Activated T-helper 9 cell treated with anti-CD3 and anti-CD28 coated beads, Interleukin-2, amount 50 U/mL, for 16 hours (primary cell): ENCODE measurements around the gene ACE2.

Experiments used
- DNase-seq: peaks from one replicate; pipeline ENCODE4 v3.0.0-alpha.2; 2020; ENCODE audit warnings: low read depth

ACE2 gene

GRCh38 chrX:15574017-15574416 lies 26.7 kb downstream of the ACE2 start:
- DNase-seq, result no peak

- DNase-seq, result no peak
These were observed 30.6 kb downstream of the ACE2 start for GRCh38 chrX:15570145-15570544.

DNA sequence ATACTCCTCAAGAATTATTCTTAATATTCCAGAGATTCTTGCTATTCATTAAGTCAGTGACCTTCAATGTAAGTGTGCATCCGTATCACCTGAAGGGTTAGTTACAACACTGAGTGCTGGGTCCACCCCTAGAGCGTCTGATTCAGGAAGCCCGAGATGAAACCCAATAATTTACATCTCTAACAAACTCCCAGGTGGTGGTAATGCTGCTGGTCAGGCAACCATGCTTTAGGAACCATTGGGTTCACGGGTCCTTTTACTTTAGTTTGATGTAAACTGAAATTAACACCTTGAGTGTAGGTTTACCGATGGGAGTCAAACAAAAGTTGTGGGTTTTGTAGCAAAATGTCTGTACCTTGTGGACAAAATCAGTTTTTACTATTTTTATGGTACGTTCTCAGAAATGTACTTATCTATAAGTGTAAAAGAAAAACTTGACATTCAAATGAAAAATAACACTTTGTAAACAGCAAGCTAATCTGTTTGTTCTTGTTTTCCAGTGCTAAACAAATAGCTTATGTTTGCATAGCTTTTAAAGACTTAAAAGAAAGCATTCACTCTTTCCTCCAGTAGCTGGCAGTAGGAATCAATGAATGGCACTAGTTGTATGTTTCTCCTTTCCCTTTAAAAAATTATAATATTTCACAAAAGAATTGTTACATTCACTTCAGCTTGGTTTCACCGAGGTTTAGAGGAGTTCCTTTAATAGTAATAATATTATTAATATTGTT lies 32.7 kb downstream of the ACE2 start:
- no peak for DNase-seq

DNA sequence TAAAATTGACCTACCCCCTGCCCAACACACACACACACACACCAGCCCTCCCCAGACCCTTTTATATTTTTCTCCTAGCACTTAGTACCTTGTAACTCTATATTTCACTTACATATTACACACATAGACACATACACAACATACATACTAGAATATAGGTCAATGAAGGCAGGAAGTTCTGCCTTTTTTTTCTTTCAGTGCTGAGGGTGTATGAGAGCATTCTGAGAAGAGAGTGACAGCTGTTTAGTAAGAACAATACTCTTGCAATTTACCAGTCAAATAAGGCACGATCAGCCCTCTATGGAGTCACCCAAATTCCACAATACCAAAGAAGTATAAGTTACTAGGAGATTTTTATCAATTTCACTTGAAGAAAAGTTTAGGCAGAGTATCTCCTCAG lies 33.5 kb downstream of the ACE2 start:
- no peak for DNase-seq

DNA sequence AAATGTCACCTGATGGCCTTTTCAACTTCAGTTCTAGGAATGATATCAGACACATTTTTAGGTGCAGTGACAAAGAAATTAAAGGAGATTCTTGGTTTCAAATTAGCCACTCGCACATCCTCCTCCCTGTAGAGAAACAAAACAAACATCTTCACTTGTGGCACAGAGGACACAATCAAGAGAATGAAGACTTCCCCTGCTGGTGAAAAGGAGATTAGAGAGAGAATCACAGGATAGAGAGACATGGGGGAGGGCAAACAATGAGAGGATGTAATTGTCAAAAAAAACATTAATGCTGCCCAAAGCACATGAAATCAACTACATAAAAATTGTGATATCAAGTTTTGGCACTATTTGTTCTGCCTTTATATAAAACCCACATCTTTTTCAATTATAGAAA lies 34.5 kb downstream of the ACE2 start:
- no peak for DNase-seq

DNA sequence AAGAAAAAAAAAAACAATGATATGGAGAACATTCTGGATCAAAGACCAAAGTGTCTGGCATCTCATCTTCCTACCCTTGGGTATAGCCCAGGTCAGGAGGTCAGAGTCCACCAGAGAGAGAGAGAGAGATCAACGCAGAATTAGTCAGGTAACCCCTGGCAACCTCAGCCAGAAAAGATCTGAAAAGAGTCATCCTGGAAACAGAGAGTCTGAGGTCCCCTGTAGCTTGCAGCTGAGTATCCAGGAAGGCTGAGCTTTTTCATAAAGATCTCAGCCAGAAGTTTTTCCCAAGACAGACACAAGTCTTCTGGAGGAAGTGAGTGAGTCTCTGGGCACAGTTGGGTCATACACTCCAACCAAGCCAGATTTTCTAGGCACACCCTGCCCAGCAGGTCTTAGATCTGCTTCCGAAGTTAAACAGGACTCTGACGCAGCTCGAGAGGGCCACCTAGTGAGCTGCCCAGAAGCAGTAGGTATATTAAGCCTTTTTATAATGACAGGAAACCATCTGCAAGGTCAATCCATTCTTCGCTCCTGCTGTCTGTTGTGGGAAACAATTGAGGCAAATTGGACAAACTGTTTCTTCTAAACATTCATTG lies 35.7 kb downstream of the ACE2 start:
- no peak for DNase-seq

DNA sequence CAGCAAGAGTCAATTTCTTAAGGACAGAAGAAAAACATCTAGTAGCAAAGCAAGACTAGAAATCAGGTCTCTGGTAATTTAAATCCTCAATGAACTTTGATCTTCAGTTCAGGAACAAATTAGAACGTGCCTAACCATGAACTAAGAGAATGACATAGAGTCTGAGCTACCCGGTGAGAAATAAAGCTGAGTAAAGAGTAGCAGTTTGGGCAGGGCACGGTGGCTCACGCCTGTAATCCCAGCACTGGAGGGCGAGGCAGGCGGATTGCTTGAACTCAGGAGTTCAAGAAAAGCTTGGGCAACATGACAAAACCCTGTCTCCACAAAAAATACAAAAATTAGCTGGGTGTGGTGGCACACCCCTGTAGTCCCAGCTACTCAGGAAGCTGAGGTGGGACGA lies 37.7 kb downstream of the ACE2 start:
- no peak for DNase-seq

DNA sequence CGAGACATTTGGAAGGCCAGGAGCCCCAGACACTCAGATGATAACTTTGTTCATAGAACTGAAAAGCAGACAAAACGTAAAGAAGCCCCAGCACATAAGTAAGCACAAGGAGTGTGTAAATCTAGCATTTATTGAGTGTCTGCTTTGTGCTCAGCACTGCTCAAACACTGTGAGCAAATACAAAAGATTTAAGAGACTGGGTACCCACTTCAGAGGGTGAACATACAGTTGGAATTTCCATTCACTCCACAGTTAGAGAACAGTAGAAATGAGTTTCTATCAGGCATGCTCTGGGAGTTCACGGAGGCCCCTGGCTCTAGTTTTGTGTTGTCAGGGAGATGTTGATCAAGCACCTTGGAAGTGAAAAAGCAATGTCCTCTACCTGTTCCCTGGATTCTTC lies 39.8 kb downstream of the ACE2 start:
- no peak for DNase-seq

DNA sequence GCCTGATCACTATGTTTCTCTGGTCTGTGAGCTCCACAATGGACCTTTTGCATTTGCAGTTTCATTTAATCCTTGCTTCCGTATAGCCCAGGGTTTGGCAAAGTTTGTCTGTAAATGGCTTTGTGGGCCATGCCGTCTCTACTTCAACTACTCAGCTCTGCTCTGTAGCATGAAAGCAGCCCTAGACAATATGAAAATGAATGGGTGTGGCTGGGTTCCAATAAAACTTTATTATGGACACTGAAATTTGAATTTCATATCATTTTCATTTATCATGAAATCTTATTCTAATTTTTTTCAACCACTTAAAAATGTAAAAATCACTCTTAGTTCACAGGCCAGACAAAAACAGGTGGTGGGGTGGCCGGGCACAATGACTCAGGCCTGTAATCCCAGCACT lies 41.5 kb downstream of the ACE2 start:
- no peak for DNase-seq

- no peak for DNase-seq
These were observed 51.4 kb downstream of the ACE2 start for GRCh38 chrX:15549189-15550012.

- no peak for DNase-seq
These were observed 53.4 kb downstream of the ACE2 start for GRCh38 chrX:15547356-15547755.

DNA sequence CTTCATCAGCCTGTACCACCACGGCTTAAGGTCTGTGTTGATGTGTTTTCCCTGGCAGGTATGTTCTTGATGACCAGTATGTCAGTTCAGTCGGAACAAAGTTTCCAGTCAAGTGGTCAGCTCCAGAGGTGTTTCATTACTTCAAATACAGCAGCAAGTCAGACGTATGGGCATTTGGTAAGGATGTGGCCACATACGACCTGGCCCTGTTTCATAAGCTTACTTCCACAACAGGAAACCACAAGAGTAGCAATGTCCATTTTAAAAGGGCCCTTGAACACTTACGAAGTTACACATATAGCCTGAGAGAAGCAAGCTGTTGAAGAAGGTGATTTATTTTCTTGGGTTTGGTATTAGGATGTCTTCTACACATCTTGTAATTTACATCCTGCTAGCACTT lies 54.0 kb downstream of the ACE2 start:
- no peak for DNase-seq

GRCh38 chrX:15530318-15530717 lies 70.4 kb downstream of the ACE2 start:
- no peak for DNase-seq

- no peak for DNase-seq
These were observed 71.6 kb downstream of the ACE2 start for GRCh38 chrX:15529165-15529564.

GRCh38 chrX:15525664-15526416 lies 74.9 kb downstream of the ACE2 start:
- no peak for DNase-seq

GRCh38 chrX:15524417-15524816 lies 76.3 kb downstream of the ACE2 start:
- no peak for DNase-seq

DNA sequence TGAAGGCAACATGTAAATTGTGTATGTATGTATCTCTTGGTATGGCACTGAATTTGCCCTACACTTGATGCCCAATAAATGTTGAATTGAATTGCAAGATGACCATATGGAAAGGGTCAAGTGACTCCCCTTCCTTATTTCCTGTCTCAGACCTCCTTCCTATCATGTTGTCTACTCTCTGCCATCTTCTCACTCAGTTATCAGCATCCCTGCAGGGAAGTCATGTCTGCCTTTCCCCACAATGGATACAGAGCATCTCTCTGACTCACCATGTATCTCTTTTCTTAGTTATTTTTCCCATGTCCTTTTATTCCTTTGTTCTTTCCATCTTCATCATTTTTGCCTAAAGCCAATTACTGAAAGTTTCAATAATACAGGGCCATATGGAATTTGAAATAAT lies 77.7 kb downstream of the ACE2 start:
- DNase-seq, result no peak

GRCh38 chrX:15522464-15522863 lies 78.3 kb downstream of the ACE2 start:
- no peak for DNase-seq

GRCh38 chrX:15515931-15516330 lies 84.8 kb downstream of the ACE2 start:
- DNase-seq, result no peak

- DNase-seq, result no peak
These were observed 86.5 kb downstream of the ACE2 start for GRCh38 chrX:15514279-15514678.

DNA sequence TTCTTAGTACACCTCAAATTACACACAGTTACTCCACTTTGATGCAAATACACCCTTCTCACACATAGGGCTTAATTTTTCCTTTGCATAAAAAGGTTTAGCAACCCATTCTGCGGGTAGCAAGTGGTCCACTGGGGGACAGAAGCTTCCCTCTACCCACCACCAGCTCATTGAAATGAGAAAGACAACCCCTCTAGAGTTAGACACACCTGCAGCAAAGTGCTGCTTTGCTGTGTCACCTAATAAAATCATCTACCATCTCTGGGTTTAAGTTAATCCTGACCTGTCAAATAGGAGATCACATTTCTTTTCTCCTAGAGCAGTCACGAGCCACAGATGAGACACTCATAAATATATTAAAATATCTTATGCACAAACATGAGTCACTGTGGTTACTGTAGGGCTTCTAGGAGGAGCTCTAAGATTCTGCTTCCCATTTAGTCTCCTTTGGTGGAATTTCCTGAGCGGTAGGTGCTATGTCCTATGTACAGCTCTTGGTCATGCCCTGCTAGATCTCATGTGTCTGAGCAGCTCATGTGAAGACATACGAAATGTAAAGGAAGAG lies 88.3 kb downstream of the ACE2 start:
- DNase-seq, result no peak

DNA sequence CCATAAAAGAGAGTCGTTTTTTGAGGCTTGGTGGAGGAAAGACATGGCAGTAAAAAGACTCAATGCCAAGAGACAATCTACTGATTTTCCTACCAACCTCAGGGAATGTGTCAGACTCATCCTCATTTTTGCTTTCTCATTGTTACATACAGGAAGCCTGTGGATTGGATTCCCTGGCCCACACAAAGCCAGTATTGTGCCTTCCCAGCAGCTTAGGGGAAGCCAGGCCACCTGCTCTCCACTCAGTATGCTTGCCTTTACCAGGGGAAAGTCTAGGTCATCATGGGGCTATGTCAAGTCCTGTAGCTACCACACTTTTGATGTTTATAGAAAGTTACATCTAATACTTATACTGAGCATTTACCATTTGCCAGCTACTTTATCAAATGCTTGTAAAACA lies 89.2 kb downstream of the ACE2 start:
- no peak for DNase-seq
